HG02970 (cell line): ENCODE data around the gene PCP4.

Experiments
- ATAC-seq: cut with Tn5 transposase; IDR thresholded peaks from one replicate; pipeline ENCODE4 v1.9.1; 2021; ENCODE audit warnings: mild to moderate bottlenecking, moderate library complexity, moderate number of reproducible peaks; ENCODE audit not compliant: unreplicated experiment, low FRiP score

Gene PCP4

GRCh38 chr21:39913706-39914305 is 46.6 kb downstream of the PCP4 start:
- no peak for ATAC-seq

DNA sequence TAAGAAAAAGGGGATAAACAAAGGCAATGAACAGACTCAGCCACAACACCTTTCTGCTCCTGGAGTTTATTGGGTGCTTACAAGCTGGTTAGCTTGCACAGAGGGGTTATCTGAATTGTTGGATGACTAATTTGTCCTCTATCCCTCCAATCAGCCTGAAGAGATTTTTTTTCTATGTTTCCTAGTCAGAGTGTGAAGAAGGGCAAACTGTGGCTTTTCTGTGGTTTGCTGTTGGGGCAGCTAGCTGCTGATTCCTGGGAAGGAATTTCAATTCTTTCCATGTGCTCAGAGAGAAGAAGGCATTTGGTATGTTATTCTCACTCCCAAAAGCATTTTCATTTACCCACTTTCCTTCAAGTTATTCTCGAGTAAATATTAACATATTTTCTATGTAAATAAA is 48.6 kb downstream of the PCP4 start:
- no peak for ATAC-seq

- ATAC-seq = no peak
Observed at GRCh38 chr21:39918558-39918957, 51.3 kb downstream of the PCP4 start.

DNA sequence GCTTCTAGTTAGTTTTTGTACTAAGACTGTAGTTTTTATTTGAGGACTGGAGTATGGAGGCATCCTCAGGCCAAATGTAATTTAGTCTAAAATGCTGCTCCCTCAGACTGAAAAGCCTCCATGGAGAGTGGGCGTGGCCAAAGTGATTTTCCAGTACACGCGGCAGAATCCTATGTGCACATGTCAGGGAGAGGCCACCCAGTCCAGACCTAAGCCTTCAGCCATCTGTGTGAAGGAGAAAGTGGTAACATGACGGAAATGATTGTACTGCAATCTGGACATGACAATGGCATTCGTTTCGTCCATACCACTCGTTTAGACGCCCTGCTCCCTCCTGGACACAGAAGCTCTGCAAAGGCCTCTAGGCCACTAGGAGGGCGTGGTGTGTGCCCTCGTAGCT is 56.2 kb downstream of the PCP4 start:
- ATAC-seq = no peak

DNA sequence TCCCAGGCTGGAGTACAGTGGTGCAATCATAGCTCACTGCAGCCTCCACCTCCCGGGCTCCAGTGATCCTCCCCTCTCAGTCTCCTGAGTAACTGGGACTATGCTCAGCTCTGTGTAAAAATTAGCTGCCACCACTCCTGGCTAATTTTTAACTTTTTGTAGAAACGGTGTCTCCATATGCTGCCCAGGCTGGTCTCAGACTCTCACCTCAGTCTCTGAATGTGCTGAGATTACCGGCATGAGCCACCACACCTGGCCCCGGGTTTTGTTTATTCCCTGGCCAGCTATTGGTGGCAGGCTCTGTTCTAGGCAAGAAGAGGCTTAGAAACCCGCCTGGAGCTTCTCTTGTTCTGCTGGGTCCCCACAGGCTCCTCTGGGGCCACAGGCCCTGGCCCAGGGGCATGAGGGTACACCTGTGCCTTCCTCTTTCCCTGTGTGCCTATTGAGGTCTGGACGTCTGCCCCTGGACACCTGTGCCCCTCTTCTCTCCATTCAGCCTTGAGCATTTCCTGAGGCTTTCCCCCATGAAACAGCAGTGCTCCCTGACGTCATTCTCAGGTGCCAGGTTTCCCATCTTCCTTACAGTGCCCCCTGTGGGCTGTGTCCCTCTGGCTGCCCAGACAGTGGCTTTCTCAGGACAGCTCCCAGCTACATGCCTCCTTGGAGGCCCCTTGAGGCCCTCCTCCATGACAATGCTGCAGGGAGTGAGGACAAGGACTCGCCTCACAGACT is 57.5 kb downstream of the PCP4 start:
- no peak for ATAC-seq

DNA sequence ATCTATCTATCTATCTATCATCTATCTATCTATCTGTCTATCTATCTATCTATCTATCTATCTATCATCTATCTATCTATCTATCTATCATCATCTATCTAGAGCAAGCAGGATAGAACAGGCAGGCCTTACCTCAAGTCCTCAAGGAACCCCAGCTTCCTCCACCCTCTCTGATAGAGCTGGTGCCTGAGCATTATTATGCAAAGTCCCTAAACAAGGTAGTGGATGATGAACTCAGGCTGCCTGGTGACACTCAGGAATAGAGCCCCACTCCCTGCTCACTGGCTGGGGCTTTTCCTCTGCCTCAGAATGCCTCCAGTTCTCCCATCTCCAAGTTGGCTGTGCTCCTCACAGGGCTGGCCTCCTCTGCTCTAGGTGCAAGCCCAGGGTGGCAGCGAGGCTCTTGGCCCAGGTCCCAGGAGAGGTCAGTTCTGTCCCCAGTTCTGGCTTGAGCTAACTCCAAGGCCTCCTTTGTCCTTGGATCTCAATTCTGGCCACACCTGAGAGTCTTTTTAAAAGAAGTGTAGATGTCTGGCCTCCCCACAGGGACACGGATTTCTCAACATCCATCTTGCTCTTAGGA is 60.2 kb downstream of the PCP4 start:
- no peak for ATAC-seq

DNA sequence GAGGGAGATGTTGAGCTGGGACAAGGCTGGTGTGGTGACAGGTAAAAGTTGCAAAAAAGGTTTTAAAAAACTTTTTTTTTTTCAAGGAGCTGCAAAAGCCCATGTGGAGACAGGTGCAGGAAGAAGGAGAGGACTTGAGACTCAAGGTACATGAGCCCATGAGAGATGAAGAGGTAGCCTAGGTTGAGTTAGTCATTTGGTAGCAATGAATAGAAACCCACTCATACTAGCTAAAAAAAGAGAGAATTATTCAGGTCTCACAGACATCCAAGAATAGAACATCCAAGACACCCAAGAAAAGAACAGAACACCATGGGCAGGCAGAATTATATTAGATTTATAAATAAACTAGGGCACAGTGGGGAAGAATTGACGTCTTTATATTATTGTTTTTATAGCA is 65.1 kb downstream of the PCP4 start:
- no peak for ATAC-seq

- ATAC-seq = no peak
Observed at GRCh38 chr21:39934895-39935294, 67.7 kb downstream of the PCP4 start.

GRCh38 chr21:39935716-39936115 is 68.5 kb downstream of the PCP4 start:
- ATAC-seq = no peak

- ATAC-seq = no peak
Observed at GRCh38 chr21:39938086-39938625, 70.9 kb downstream of the PCP4 start.

DNA sequence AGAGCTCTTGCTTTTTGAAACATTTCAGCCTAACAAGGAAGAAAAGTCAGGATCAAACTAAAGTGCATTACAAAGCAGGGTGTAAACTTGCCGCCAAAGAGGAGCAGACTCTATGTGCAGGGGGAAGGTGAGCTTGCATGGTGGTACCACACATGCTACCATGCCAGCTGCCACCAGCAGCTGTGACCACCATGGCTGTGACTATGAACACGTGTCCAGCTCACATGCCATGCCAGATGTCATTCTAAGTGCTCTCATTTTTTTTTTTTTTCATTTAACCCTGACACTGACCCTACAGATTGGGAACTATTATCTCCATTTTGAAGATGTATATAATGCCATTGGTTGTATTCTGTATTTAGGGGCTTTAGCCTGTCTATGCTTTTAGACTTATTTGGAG is 79.0 kb downstream of the PCP4 start:
- no peak for ATAC-seq

DNA sequence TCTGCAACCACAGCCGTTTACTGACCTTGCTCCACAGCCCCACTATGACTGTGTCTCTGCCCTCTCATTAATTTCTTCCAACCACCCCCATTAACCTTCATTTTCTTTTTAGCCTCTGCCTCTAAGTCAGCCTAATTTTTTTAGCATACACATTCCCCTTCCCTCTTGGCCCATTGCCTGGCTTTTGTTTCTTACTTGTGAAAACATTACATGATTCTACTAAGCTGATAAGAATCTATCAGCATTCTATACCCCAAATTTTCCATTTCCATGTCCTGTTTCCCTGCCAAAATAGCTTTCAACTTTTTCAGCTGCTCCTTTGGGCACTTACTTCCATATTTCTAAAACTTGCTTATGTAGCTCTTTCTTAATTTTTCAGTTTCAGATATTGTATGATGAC is 79.8 kb downstream of the PCP4 start:
- no peak for ATAC-seq

DNA sequence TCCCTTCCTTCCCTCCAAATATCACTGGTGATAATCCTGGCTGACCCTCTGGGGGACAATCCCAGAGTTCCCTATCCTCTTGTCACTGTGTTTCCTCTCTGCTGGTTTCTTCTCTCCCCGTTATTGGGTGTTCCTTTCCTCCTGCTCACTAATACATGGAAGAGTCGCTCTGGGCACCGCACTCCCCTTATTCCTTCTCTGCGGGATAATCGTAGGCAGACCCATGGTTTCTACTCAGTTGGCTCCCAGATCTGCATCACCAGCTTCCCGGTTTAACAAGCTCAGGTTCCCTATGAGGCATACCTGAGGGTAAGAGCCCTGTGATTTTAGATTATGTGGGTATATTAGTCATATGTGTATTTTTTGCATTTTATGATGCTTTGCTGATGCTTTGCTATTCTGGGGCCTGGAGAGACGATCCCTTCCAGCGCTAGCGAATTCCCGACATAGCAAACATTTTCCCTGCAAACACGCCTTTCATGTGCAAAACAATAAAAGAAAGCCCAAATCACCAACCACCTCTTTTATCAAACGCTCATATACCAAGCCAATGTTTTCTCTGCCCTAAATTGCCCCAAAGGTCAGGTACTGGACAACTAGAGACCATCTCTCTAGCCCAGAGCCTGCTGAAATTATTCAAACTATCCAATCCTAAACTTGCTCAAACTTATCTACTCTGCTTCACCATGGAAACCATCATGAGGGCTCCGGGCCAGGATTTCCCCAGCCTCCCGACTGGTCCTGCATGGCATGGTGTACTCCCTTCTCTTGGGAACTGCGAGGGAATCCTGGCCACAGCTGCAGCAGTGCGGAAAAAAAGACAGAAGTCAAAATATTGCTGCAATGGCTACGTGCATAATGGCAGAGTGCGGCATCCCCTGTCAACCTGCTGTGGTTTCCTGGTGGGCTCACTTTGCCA is 84.2 kb downstream of the PCP4 start:
- no peak for ATAC-seq

DNA sequence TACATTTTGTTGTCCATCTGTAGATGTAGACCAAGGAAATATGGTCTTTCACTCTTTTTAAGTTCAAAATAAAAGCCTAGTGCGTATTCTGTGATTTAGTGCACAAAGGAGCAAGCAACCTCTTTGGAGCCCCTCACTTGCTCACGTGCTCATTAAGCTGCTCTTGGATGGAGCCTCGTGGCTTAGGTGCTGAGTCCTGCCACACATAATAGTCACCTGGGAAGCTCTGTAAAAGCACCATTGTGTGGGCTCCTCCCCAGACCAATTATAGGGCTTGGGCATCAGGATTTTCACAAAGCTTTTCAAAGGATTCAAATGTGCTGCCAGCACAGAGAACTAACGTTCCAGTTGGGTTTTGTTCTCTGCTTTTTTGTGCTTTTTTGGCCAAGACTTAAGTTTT is 85.0 kb downstream of the PCP4 start:
- ATAC-seq = no peak

DNA sequence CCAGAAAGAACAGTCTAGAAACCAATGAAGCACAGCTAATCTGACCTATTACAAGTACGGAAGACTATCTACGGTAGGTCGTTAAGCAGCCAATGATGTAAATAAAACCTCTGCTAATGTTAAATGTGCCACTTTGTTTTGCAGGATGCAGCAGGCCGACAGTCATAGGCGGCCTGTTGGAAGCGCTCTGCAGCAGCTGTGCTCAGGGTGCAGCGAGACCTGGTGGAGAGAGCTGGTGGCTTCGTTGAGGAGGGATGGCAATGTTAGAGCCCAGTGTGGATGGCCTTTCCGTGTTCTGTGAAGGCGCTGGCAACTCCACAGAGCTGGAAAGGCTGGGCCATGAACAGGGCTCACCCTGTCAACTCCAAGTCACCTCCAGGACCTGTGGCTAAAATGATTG is 87.3 kb downstream of the PCP4 start:
- no peak for ATAC-seq

DNA sequence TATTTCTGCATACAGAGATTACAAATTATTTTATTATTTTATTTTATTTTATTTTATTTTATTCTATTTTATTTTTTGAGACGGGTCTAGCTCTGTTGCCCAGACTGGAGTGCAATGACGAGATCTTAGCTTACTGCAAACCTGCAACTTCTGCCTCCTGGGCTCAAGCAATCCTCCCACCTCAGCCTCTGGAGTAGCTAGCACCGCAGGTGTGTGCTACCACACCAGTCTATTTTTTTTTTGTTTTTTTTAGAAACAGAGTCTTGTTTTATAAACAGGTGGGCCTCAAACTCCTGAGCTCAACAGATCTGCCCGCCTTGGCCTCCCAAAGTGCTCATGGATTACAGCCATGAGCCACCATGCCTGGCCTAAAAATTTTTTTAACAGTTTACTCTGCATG is 88.1 kb downstream of the PCP4 start:
- ATAC-seq = no peak

DNA sequence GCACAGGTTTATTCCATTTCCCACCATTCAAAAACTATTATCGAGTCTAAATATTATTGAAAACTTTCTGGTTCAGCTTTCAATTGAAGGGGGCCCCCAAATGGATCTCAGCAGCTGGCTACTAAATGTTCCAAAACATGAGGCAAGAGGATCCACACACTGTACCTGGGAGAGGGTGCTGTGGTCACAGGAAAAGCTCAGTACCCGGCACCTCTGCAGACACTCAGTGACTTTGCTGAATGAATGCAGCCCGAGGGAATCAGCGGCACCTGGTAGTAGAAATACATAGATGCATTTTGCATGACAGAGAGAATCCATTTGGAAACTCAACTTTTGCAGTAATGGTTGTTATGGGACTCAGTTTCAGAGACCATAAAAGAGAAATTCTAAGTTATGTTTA is 89.3 kb downstream of the PCP4 start:
- no peak for ATAC-seq

DNA sequence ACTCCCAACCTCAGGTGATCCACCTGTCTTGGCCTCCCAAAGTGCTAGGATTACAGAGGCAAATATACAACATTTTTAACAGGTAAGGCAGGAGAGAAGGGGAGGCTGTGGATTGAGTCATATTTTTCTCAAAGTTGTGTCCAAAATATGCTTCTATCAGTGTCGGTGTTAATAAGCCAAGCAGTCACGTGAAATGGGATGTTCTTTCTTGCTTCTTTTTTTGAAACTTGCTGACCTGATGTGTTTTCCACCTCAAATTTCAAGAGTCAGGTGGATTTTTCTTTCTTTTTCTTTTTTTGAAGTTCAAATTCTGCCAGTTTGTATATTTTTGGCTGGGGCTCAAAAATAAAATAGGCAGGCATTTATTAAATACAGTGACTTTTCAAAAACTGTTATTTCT is 91.5 kb downstream of the PCP4 start:
- no peak for ATAC-seq

GRCh38 chr21:39961251-39961650 is 94.0 kb downstream of the PCP4 start:
- no peak for ATAC-seq

- no peak for ATAC-seq
Observed at GRCh38 chr21:39965026-39965425, 97.8 kb downstream of the PCP4 start.

DNA sequence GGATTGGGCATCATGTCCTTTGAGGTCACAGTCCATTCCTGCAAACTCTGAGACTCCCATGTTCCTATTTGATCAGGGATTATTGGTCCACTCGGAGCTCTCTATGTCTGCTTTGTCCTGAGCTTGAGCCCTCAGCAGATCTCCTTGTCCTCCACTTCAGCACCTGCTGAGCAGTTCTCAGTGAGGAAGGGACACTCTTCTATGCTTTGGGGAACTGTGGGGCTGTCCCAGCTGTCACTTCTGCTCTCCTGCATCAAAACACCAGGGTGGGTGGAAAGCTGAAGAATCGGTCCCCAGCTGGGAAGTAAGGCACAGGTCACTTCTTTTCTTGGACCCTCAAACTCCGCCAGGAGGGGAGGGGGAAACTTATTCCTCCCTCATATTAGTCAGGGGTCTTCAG is 99.5 kb downstream of the PCP4 start:
- no peak for ATAC-seq
